HepG2 (cell line): ENCODE data around the gene NDUFS6. TPM values are rescaled to one million over a fixed set of nuclear protein-coding genes. Genes with fewer than 3 reads are reported as not detected.

ENCODE experiments used
- ATF6 ChIP-seq: sonication (generic); formaldehyde crosslinking; conservative IDR thresholded peaks from 2 replicates; pipeline ENCODE4 v1.4.0; 2020; ENCODE audit warnings: missing genetic modification reagents
- GMEB1 ChIP-seq: sonication (generic); formaldehyde crosslinking; IDR thresholded peaks from 2 replicates; pipeline ENCODE4 v1.5.1; 2020; ENCODE audit warnings: missing genetic modification reagents, mild to moderate bottlenecking, borderline replicate concordance
- HIVEP1 ChIP-seq: sonication (generic); formaldehyde crosslinking; IDR thresholded peaks from 2 replicates; pipeline ENCODE4 v1.4.0; 2020; ENCODE audit warnings: mild to moderate bottlenecking, missing genetic modification reagents
- HNRNPH1 ChIP-seq: fragments of 200-400 bp; formaldehyde crosslinking; optimal IDR thresholded peaks from 2 replicates; pipeline ENCODE3; 2017; ENCODE audit warnings: mild to moderate bottlenecking, low read depth, low read length
- JUNB ChIP-seq: sonication (generic); formaldehyde crosslinking; IDR thresholded peaks from 2 replicates; pipeline ENCODE4 v1.8.0; 2022; ENCODE audit warnings: missing genetic modification reagents, mild to moderate bottlenecking, borderline replicate concordance
- KDM3A ChIP-seq: IDR thresholded peaks from 2 replicates; pipeline ENCODE4 v1.6.1; 2018; ENCODE audit warnings: low read depth, missing compliant biosample characterization
- LBX2 ChIP-seq: sonication (generic); formaldehyde crosslinking; IDR thresholded peaks from 2 replicates; pipeline ENCODE4 v1.5.0; 2020; ENCODE audit warnings: missing genetic modification reagents, mild to moderate bottlenecking, borderline replicate concordance
- MTF2 ChIP-seq: sonication (generic); formaldehyde crosslinking; IDR thresholded peaks from 2 replicates; pipeline ENCODE4 v1.5.0; 2020; ENCODE audit warnings: missing genetic modification reagents, borderline replicate concordance
- NONO ChIP-seq, 2 experiments: fragments of 450-650 bp in 1 of 2; sonication (generic) in 1 of 2; formaldehyde crosslinking in 1 of 2; IDR thresholded peaks in 1 of 2; conservative IDR thresholded peaks in 1 of 2; 2 replicates each; pipeline versions ENCODE4 v1.6.1 to v1.8.0; 2017 to 2022; ENCODE audit warnings: mild to moderate bottlenecking in 1 of 2, missing genetic modification reagents in 1 of 2, moderate library complexity in 1 of 2
- NR1H2 ChIP-seq: sonication (generic); formaldehyde crosslinking; IDR thresholded peaks from 2 replicates; pipeline ENCODE4 v1.8.1; 2022; ENCODE audit warnings: low read depth, missing genetic modification reagents, borderline replicate concordance
- PRPF4 ChIP-seq: fragments of 200-400 bp; formaldehyde crosslinking; IDR thresholded peaks from 2 replicates; pipeline ENCODE4 v1.6.1; 2016; ENCODE audit warnings: low read length, low read depth; ENCODE audit not compliant: poor library complexity, severe bottlenecking
- SRSF9 ChIP-seq: fragments of 200-400 bp; formaldehyde crosslinking; IDR thresholded peaks from 2 replicates; pipeline ENCODE4 v1.6.1; 2018; ENCODE audit warnings: borderline replicate concordance, mild to moderate bottlenecking, low read depth, low read length; ENCODE audit not compliant: insufficient read depth, poor library complexity, severe bottlenecking
- THAP7 ChIP-seq: sonication (generic); formaldehyde crosslinking; IDR thresholded peaks from 2 replicates; pipeline ENCODE4 v1.8.1; 2023; ENCODE audit warnings: mild to moderate bottlenecking, missing genetic modification reagents
- ZFP90 ChIP-seq: sonication (generic); formaldehyde crosslinking; IDR thresholded peaks from 2 replicates; pipeline ENCODE4 v1.8.0; 2022; ENCODE audit warnings: missing genetic modification reagents, mild to moderate bottlenecking, inconsistent platforms, borderline replicate concordance
- ZFYVE20 ChIP-seq: sonication (generic); formaldehyde crosslinking; IDR thresholded peaks from 2 replicates; pipeline ENCODE4 v1.8.0; 2023; ENCODE audit warnings: low read depth, mild to moderate bottlenecking, moderate library complexity, missing genetic modification reagents, borderline replicate concordance
- ZNF253 ChIP-seq: sonication (generic); formaldehyde crosslinking; IDR thresholded peaks from 2 replicates; pipeline ENCODE4 v1.8.0; 2022; ENCODE audit warnings: mild to moderate bottlenecking, missing genetic modification reagents, borderline replicate concordance
- ZNF296 ChIP-seq: sonication (generic); formaldehyde crosslinking; conservative IDR thresholded peaks from 2 replicates; pipeline ENCODE4 v1.5.0; 2020; ENCODE audit warnings: mild to moderate bottlenecking, missing genetic modification reagents
- polyA plus RNA-seq, 8 experiments: library from polyadenylated mRNA; depleted of rRNA in 3 of 8; stranded (reverse) in 7 of 8; unstranded in 1 of 8; fragments of >200 nt; fragmentation: Illumina TruSeq in 4 of 8; extraction: Trizol in 4 of 8; gene quantifications; 2 replicates each; pipeline versions ENCODE4 v1.2.1 to v1.2.3, GENCODE V29; 2011 to 2016; ENCODE audit warnings: low read depth in 4 of 8, missing spikeins in 1 of 8, mixed read lengths in 1 of 8; ENCODE audit not compliant: insufficient read depth in 1 of 8
- total RNA-seq, 5 experiments: library from RNA; depleted of rRNA; stranded (reverse); fragments of >200 nt; fragmentation: Illumina TruSeq; extraction: Trizol; gene quantifications; 2 replicates each; pipeline ENCODE4 v1.2.3, GENCODE V29; 2016; ENCODE audit warnings: low read depth in 1 of 5

Gene NDUFS6
- total and polyA plus RNA-seq, 2 of the 13 experiments (the other 11 are each of a cell fraction or from before 2014, with no cell fraction given) = 23.7 to 50.4 TPM

GRCh38 chr5:1801222-1801966 is at the start of gene NDUFS6 (continued):
- no peak for TF ChIP-seq NONO (IDR thresholded peaks at IDR 0.05)
- peak; percentile 96 for TF ChIP-seq NONO (CRISPR knock-in tag; conservative IDR thresholded peaks at IDR 0.05)
- no peak for TF ChIP-seq THAP7
- peak; percentile 99 for TF ChIP-seq GMEB1 (CRISPR knock-in tag)
- TF ChIP-seq HIVEP1 (CRISPR knock-in tag) = no peak
- TF ChIP-seq ZFP90 (CRISPR knock-in tag) = peak; percentile 38; the same call in 1 of the 2 replicates
- TF ChIP-seq LBX2 (CRISPR knock-in tag) = 0 out of 2 replicates have a peak, but pooled peaks have one; percentile 40
- peak; percentile 71 for TF ChIP-seq HNRNPH1
- TF ChIP-seq ZNF253 (CRISPR knock-in tag) = 0 out of 2 replicates have a peak, but pooled peaks have one; percentile 45
- TF ChIP-seq ATF6 (CRISPR knock-in tag) = no peak
- no peak for TF ChIP-seq ZNF296 (CRISPR knock-in tag)
- 0 out of 2 replicates have a peak, but pooled peaks have one; percentile 32 for TF ChIP-seq NR1H2 (CRISPR knock-in tag)
- peak; percentile 12; the same call in 1 of the 2 replicates for TF ChIP-seq JUNB (CRISPR knock-in tag)
- TF ChIP-seq MTF2 (CRISPR knock-in tag) = no peak
- no peak for TF ChIP-seq PRPF4
- TF ChIP-seq ZFYVE20 (CRISPR knock-in tag) = no peak
- TF ChIP-seq KDM3A (CRISPR knock-in tag) = 0 out of 2 replicates have a peak, but pooled peaks have one; percentile 55
- TF ChIP-seq SRSF9 = no peak
